Neutrophil (primary cell): ENCODE measurements around the gene OR11H7.
"Not testable (repeated sequence)": the region's sequence is repeated elsewhere in the genome, so short reads cannot be mapped to it uniquely, and the experiment has no call there.

Experiments used
- H3K27ac ChIP-seq: fragments of 200-600 bp; sonication (generic); 2 replicates; pipeline ENCODE4 v1.5.1; 2016; ENCODE audit warnings: mild to moderate bottlenecking, moderate library complexity
- H3K27me3 ChIP-seq: fragments of 200-600 bp; sonication (generic); 2 replicates; pipeline ENCODE4 v1.6.0; 2016; ENCODE audit warnings: mild to moderate bottlenecking
- H3K36me3 ChIP-seq: fragments of 200-600 bp; sonication (generic); 2 replicates; pipeline ENCODE4 v1.5.1; 2017
- H3K4me1 ChIP-seq, 2 experiments: fragments of 200-600 bp in 1 of 2; sonication (generic) in 1 of 2; 1 replicate in 1 of 2; 2 replicates in 1 of 2; pipeline versions ENCODE4 v1.5.1 to v1.6.1; 2013 to 2016; ENCODE audit warnings: low read depth in 1 of 2, low read length in 1 of 2, mild to moderate bottlenecking in 1 of 2, moderate library complexity in 1 of 2; ENCODE audit not compliant: control insufficient read depth in 1 of 2, insufficient read depth in 1 of 2
- H3K4me3 ChIP-seq, 2 experiments: fragments of 200-600 bp in 1 of 2; sonication (generic) in 1 of 2; 1 replicate in 1 of 2; 2 replicates in 1 of 2; pipeline ENCODE4 v1.5.1; 2013 to 2016; ENCODE audit warnings: low read depth in 1 of 2, low read length in 1 of 2, mild to moderate bottlenecking in 1 of 2, moderate library complexity in 1 of 2
- H3K9me3 ChIP-seq: fragments of 200-600 bp; sonication (generic); 2 replicates; pipeline ENCODE4 v1.5.1; 2016
- TF ChIP-seq, protein P1 (sequence below): fragments of 200-600 bp; sonication (generic); IDR thresholded peaks from 2 replicates; pipeline ENCODE4 v1.5.1; 2016; ENCODE audit warnings: antibody characterized with exemption

Gene OR11H7

GRCh38 chr14:20247646-20248246, 19.0 kb downstream of the OR11H7 start:
- no peaks in the 10 kb centered on the region for H3K27me3 ChIP-seq
- no peaks in the 10 kb centered on the region for H3K4me1 ChIP-seq
- TF ChIP-seq, protein P1, sequence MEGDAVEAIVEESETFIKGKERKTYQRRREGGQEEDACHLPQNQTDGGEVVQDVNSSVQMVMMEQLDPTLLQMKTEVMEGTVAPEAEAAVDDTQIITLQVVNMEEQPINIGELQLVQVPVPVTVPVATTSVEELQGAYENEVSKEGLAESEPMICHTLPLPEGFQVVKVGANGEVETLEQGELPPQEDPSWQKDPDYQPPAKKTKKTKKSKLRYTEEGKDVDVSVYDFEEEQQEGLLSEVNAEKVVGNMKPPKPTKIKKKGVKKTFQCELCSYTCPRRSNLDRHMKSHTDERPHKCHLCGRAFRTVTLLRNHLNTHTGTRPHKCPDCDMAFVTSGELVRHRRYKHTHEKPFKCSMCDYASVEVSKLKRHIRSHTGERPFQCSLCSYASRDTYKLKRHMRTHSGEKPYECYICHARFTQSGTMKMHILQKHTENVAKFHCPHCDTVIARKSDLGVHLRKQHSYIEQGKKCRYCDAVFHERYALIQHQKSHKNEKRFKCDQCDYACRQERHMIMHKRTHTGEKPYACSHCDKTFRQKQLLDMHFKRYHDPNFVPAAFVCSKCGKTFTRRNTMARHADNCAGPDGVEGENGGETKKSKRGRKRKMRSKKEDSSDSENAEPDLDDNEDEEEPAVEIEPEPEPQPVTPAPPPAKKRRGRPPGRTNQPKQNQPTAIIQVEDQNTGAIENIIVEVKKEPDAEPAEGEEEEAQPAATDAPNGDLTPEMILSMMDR = no peak
- no peak overlapping the region for H3K4me3 ChIP-seq
- no peaks in the 10 kb centered on the region for H3K9me3 ChIP-seq
- H3K36me3 ChIP-seq = no peaks in the 10 kb centered on the region
- H3K27ac ChIP-seq = no peak overlapping the region

- no peak overlapping the region for H3K4me3 ChIP-seq
- no peak overlapping the region for H3K27ac ChIP-seq
- no peaks in the 10 kb centered on the region for H3K27me3 ChIP-seq
- H3K36me3 ChIP-seq = no peaks in the 10 kb centered on the region
- H3K9me3 ChIP-seq = no peaks in the 10 kb centered on the region
- TF ChIP-seq, protein P1 = no peak
- H3K4me1 ChIP-seq = no peaks in the 10 kb centered on the region
Observed at GRCh38 chr14:20262642-20263128, 33.9 kb downstream of the OR11H7 start.

GRCh38 chr14:20264361-20264760, 35.6 kb downstream of the OR11H7 start:
- not testable (repeated sequence) for H3K4me1 ChIP-seq, H3K4me3 ChIP-seq, H3K36me3 ChIP-seq, H3K27me3 ChIP-seq, H3K27ac ChIP-seq, H3K9me3 ChIP-seq

GRCh38 chr14:20274062-20274461, 45.3 kb downstream of the OR11H7 start:
- no peaks in the 10 kb centered on the region for H3K9me3 ChIP-seq
- no peaks in the 10 kb centered on the region for H3K36me3 ChIP-seq
- no peaks in the 10 kb centered on the region for H3K4me1 ChIP-seq
- no peaks in the 10 kb centered on the region for H3K27me3 ChIP-seq
- H3K4me3 ChIP-seq = no peak overlapping the region
- TF ChIP-seq, protein P1 = no peak
- no peak overlapping the region for H3K27ac ChIP-seq

- H3K9me3 ChIP-seq = no peaks in the 10 kb centered on the region
- H3K4me1 ChIP-seq = no peaks in the 10 kb centered on the region
- H3K27me3 ChIP-seq = no peaks in the 10 kb centered on the region
- TF ChIP-seq, protein P1 = no peak
- H3K27ac ChIP-seq = no peak overlapping the region
- H3K4me3 ChIP-seq = no peak overlapping the region
- no peaks in the 10 kb centered on the region for H3K36me3 ChIP-seq
Observed at GRCh38 chr14:20277409-20277808, 48.6 kb downstream of the OR11H7 start.

- no peaks in the 10 kb centered on the region for H3K36me3 ChIP-seq
- no peak overlapping the region for H3K27ac ChIP-seq
- H3K4me3 ChIP-seq = no peak overlapping the region
- H3K9me3 ChIP-seq = no peaks in the 10 kb centered on the region
- H3K4me1 ChIP-seq = no peaks in the 10 kb centered on the region
- H3K27me3 ChIP-seq = no peaks in the 10 kb centered on the region
- TF ChIP-seq, protein P1 = no peak
Observed at GRCh38 chr14:20278414-20278813, 49.6 kb downstream of the OR11H7 start.

- not testable (repeated sequence) for H3K9me3 ChIP-seq, H3K4me3 ChIP-seq, H3K27me3 ChIP-seq, H3K4me1 ChIP-seq, H3K27ac ChIP-seq, H3K36me3 ChIP-seq
Observed at GRCh38 chr14:20280265-20280664, 51.5 kb downstream of the OR11H7 start.
